Measurements from ENCODE around the gene DCP2.
A peak's percentile ranks its signal among the peaks of the same experiment; 100 is the strongest.

Gene DCP2

GRCh38 chr5:113047733-113048652 lies 71.4 kb downstream of the DCP2 start:
- no peak for DNase-seq (ENCODE audit: low read depth)

- no peak for DNase-seq (ENCODE audit: low read depth)
These were observed 72.3 kb downstream of the DCP2 start for GRCh38 chr5:113048931-113049330.

GRCh38 chr5:113050721-113051382 lies 74.3 kb downstream of the DCP2 start:
- DNase-seq (ENCODE audit: low read depth): peak; percentile 86

- peak; percentile 47 for DNase-seq (ENCODE audit: low read depth)
These were observed 75.6 kb downstream of the DCP2 start for GRCh38 chr5:113052041-113052795.

GRCh38 chr5:113053511-113053995 lies 77.0 kb downstream of the DCP2 start:
- peak; percentile 100 for DNase-seq (ENCODE audit: low read depth)

GRCh38 chr5:113054899-113055298 lies 78.3 kb downstream of the DCP2 start:
- DNase-seq (ENCODE audit: low read depth): peak; percentile 82

GRCh38 chr5:113056988-113057387 lies 80.4 kb downstream of the DCP2 start:
- no peak for DNase-seq (ENCODE audit: low read depth)

GRCh38 chr5:113057557-113057984 lies 81.0 kb downstream of the DCP2 start:
- no peak for DNase-seq (ENCODE audit: low read depth)

- no peak for DNase-seq (ENCODE audit: low read depth)
These were observed 81.7 kb downstream of the DCP2 start for GRCh38 chr5:113058269-113058668.

GRCh38 chr5:113058706-113059226 lies 82.2 kb downstream of the DCP2 start:
- no peak for DNase-seq (ENCODE audit: low read depth)

GRCh38 chr5:113059232-113060040 lies 82.8 kb downstream of the DCP2 start:
- peak; percentile 87 for DNase-seq (ENCODE audit: low read depth)

GRCh38 chr5:113060408-113061025 lies 83.9 kb downstream of the DCP2 start:
- no peak for DNase-seq (ENCODE audit: low read depth)

GRCh38 chr5:113061846-113062780 lies 85.5 kb downstream of the DCP2 start:
- peak; percentile 79 for DNase-seq (ENCODE audit: low read depth)

GRCh38 chr5:113062869-113063508 lies 86.4 kb downstream of the DCP2 start:
- no peak for DNase-seq (ENCODE audit: low read depth)

GRCh38 chr5:113063927-113064326 lies 87.3 kb downstream of the DCP2 start:
- no peak for DNase-seq (ENCODE audit: low read depth)

GRCh38 chr5:113064806-113065205 lies 88.2 kb downstream of the DCP2 start:
- no peak for DNase-seq (ENCODE audit: low read depth)

GRCh38 chr5:113065626-113066025 lies 89.0 kb downstream of the DCP2 start:
- no peak for DNase-seq (ENCODE audit: low read depth)

- DNase-seq (ENCODE audit: low read depth): no peak
These were observed 91.2 kb downstream of the DCP2 start for GRCh38 chr5:113067635-113068344.

Measured in amniotic epithelial cell (primary cell).